Endothelial cell of umbilical vein (primary cell): ENCODE data around the gene FMN1. TPM values are rescaled to one million over a fixed set of nuclear protein-coding genes. Genes with fewer than 3 reads are reported as not detected.

ENCODE experiments used
- BruUV-seq: library from RNA; stranded (reverse); fragments of 400-500 nt; replicated peaks from 2 replicates; lab custom pipeline; 2021; lab: Mats Ljungman, UMichigan
- CTCF ChIA-PET: fragments of 300-600, 350-600 bp; sonication (Branson Sonifier 250); formaldehyde crosslinking; loops from one replicate; lab custom pipeline; 2021; ENCODE audit warnings: antibody characterized with exemption, inconsistent platforms; lab: Charles Lee
- POLR2A ChIA-PET: fragments of 300-600, 350-600 bp; sonication (Branson Sonifier 250); formaldehyde crosslinking; loops from one replicate; lab custom pipeline; 2021; ENCODE audit warnings: antibody characterized with exemption, inconsistent platforms; lab: Charles Lee
- DNase-seq: peaks from one replicate; pipeline ENCODE4 v3.0.0-alpha.2; 2011; ENCODE audit warnings: low read depth, low spot score
- FAIRE-seq: peaks from 2 replicates; lab custom pipeline; 2011; peaks lifted over from hg19 to GRCh38; lab: Jason Lieb, UNC
- H2AFZ ChIP-seq: 2 replicates; pipeline ENCODE4 v1.6.0; 2012; ENCODE audit warnings: low read depth, low read length, control low read depth, inconsistent platforms
- H3K27ac ChIP-seq: 2 replicates; pipeline ENCODE4 v1.5.1; 2011; ENCODE audit warnings: low read depth, mild to moderate bottlenecking, control low read depth, low read length, moderate library complexity; ENCODE audit not compliant: insufficient read depth
- H3K27me3 ChIP-seq, 2 experiments: 2 replicates each; pipeline versions ENCODE4 v1.6.0 to v1.6.1; 2011; ENCODE audit warnings: low read length in 2 of 2, mixed read lengths in 1 of 2; ENCODE audit not compliant: control insufficient read depth in 2 of 2, insufficient read depth in 2 of 2
- H3K36me3 ChIP-seq, 2 experiments: 2 replicates in 1 of 2; 3 replicates in 1 of 2; pipeline ENCODE4 v1.5.1; 2011; ENCODE audit warnings: low read length in 2 of 2, mild to moderate bottlenecking in 1 of 2, moderate library complexity in 1 of 2; ENCODE audit not compliant: control insufficient read depth in 2 of 2, insufficient read depth in 2 of 2; ENCODE audit errors: extremely low read depth in 1 of 2
- H3K4me1 ChIP-seq: 3 replicates; pipeline ENCODE4 v1.5.1; 2011; ENCODE audit warnings: mild to moderate bottlenecking, low read length; ENCODE audit not compliant: control insufficient read depth, insufficient read depth; ENCODE audit errors: extremely low read depth
- H3K4me2 ChIP-seq: 2 replicates; pipeline ENCODE4 v1.6.1; 2011; ENCODE audit warnings: low read length, control low read depth, mixed read lengths; ENCODE audit not compliant: insufficient read depth
- H3K4me3 ChIP-seq, 3 experiments: fragments of 200-600 bp in 1 of 3; sonication (generic), shearing (Covaris generic) in 1 of 3; replicated peaks in 1 of 3; 2 replicates each; pipeline ENCODE4 v1.5.1; 2011 to 2016; ENCODE audit warnings: control low read depth in 3 of 3, low read length in 3 of 3, mild to moderate bottlenecking in 2 of 3, inconsistent platforms in 1 of 3, low read depth in 1 of 3, moderate library complexity in 1 of 3; ENCODE audit not compliant: insufficient read depth in 1 of 3
- H3K79me2 ChIP-seq: 2 replicates; pipeline ENCODE4 v1.6.0; 2012; ENCODE audit warnings: low read length, inconsistent platforms; ENCODE audit not compliant: control insufficient read depth, insufficient read depth
- H3K9ac ChIP-seq: replicated peaks from 2 replicates; pipeline ENCODE3; 2011; ENCODE audit warnings: low read length, control low read depth; ENCODE audit not compliant: insufficient read depth; ENCODE audit errors: extremely low read depth
- H3K9me1 ChIP-seq: replicated peaks from 3 replicates; pipeline ENCODE4 v1.6.0; 2011; ENCODE audit warnings: mild to moderate bottlenecking, low read length; ENCODE audit not compliant: control insufficient read depth, insufficient read depth; ENCODE audit errors: extremely low read depth
- H3K9me3 ChIP-seq: replicated peaks from 2 replicates; pipeline ENCODE4 v1.5.1; 2012; ENCODE audit warnings: low read length, inconsistent platforms; ENCODE audit not compliant: control insufficient read depth, insufficient read depth
- H4K20me1 ChIP-seq: replicated peaks from 2 replicates; pipeline ENCODE3; 2011; ENCODE audit warnings: mild to moderate bottlenecking, low read length; ENCODE audit not compliant: control insufficient read depth, insufficient read depth; ENCODE audit errors: extremely low read depth
- FOS ChIP-seq: IDR thresholded peaks from 2 replicates; pipeline ENCODE4 v1.6.1; 2011; ENCODE audit warnings: mild to moderate bottlenecking, low read length, moderate library complexity, borderline replicate concordance; ENCODE audit not compliant: insufficient read depth
- JUN ChIP-seq: IDR thresholded peaks from 2 replicates; pipeline ENCODE4 v1.6.1; 2011; ENCODE audit warnings: borderline replicate concordance, low read depth; ENCODE audit not compliant: insufficient read length, insufficient read depth
- MAX ChIP-seq: IDR thresholded peaks from 2 replicates; pipeline ENCODE4 v1.6.1; 2011; ENCODE audit not compliant: insufficient read depth, insufficient read length
- POLR2AphosphoS5 ChIP-seq: IDR thresholded peaks from 2 replicates; pipeline ENCODE4 v1.6.1; 2012; ENCODE audit warnings: low read depth, mild to moderate bottlenecking, control low read depth, low read length, moderate library complexity; ENCODE audit not compliant: insufficient read depth
- dilution Hi-C: fragments of 300-500 bp; cut with MboI; formaldehyde crosslinking; loops from one replicate; pipeline ENCODE4 v1.15.0; 2019; ENCODE audit warnings: low sequenced_read_pairs; ENCODE audit not compliant: extremely low pct_ligation_motif_present
- intact Hi-C: fragments of 100-400 bp; cut with micrococcal nuclease; formaldehyde crosslinking; loops from one replicate; pipeline ENCODE4 v1.10.0; 2022
- polyA plus RNA-seq, 4 experiments: library from polyadenylated mRNA; depleted of rRNA in 3 of 4; stranded (reverse) in 3 of 4; unstranded in 1 of 4; fragments of >200 nt; gene quantifications; 2 replicates each; pipeline versions ENCODE4 v1.2.1 to v1.2.3, GENCODE V29; 2011 to 2012; ENCODE audit warnings: missing spikeins in 1 of 4
- total RNA-seq: library from RNA; stranded (reverse); gene quantifications from 2 replicates; pipeline ENCODE4 v1.2.3, GENCODE V29; 2021

FMN1 gene
- total and polyA plus RNA-seq, 2 donors (not counting 3 experiments of a cell fraction or from before 2014, with no cell fraction given): 0.01 to 0.29 TPM

- H3K27me3 ChIP-seq: no peaks in the 10 kb centered on the region
- H3K4me3 ChIP-seq: no peak overlapping the region
- ChIA-PET POLR2A (no interaction called here), CTCF (interaction anchor here (1.2 kb wide), 1 partner anchor 117 kb away, joined by 4 read pairs; no protein-coding TSS in a partner anchor)
- no peak overlapping the region for H3K4me2 ChIP-seq
- no peak overlapping the region for H2AFZ ChIP-seq
- H3K36me3 ChIP-seq: no peaks in the 10 kb centered on the region
- DNase-seq: no peak
- no TSS peak for BruUV-seq
- TF ChIP-seq FOS: no peak
- no peak for TF ChIP-seq POLR2AphosphoS5
- dilution Hi-C loops: no loop called here
- no peaks in the 10 kb centered on the region for H3K79me2 ChIP-seq
- no peaks in the 10 kb centered on the region for H3K9me1 ChIP-seq
- no peaks in the 10 kb centered on the region for H4K20me1 ChIP-seq
- intact Hi-C loops: no loop called here
- no peaks in the 10 kb centered on the region for H3K9me3 ChIP-seq
- no peak overlapping the region for H3K9ac ChIP-seq
- FAIRE-seq: no peak
- peaks cover 10% of the 10 kb centered on the region for H3K4me1 ChIP-seq
- no peak overlapping the region for H3K27ac ChIP-seq
These were observed 178.0 kb downstream of the FMN1 start for GRCh38 chr15:33016405-33017024.

- no TSS peak for BruUV-seq
- intact Hi-C loops (no loop called here), dilution Hi-C loops (no loop called here)
- Histone ChIP-seq H3K9me3 (no peaks in the 10 kb centered on the region), H3K27ac (no peak overlapping the region), H3K79me2 (no peaks in the 10 kb centered on the region), H3K36me3 (no peaks in the 10 kb centered on the region), H3K9ac (no peak overlapping the region), H3K9me1 (no peaks in the 10 kb centered on the region), H4K20me1 (no peaks in the 10 kb centered on the region), H3K4me2 (no peak overlapping the region), H3K4me1 (peaks cover 10% of the 10 kb centered on the region), H2AFZ (no peak overlapping the region), H3K4me3 (no peak overlapping the region), H3K27me3 (no peaks in the 10 kb centered on the region)
- DNase-seq (no peak), FAIRE-seq (no peak)
- POLR2A ChIA-PET: no interaction called here
- CTCF ChIA-PET: interaction anchor here (1.1 to 2.0 kb wide), 6 partner anchors 8 to 352 kb away, joined by 3 to 15 read pairs (median 6); no protein-coding TSS in a partner anchor
- TF ChIP-seq JUN (no peak), MAX (no peak)
These were observed 179.9 kb downstream of the FMN1 start for GRCh38 chr15:33014586-33014985.
